ENCODE data around the gene SPTSSA.
"Not testable (repeated sequence)": the region's sequence is repeated elsewhere in the genome, so short reads cannot be mapped to it uniquely, and the experiment has no call there.

DNA sequence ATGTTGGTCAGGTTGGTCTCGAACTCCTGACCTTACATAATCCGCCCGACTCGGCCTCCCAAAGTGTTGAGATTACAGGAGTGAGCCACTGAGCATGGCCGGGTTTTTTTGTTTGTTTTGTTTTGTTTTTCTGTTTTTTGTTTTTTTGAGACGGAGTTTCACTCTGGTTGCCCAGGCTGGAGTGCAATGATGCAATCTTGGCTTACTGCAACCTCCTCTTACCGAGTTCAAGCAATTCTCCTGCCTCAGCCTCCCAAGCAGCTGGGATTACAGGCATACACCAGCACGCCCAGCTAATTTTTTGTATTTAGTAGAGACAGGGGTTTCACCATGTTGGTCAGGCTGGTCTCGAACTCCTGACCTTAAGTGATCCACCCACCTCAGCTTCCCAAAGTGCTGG is 42.0 kb upstream of the SPTSSA start:
- TF ChIP-seq, protein P1, sequence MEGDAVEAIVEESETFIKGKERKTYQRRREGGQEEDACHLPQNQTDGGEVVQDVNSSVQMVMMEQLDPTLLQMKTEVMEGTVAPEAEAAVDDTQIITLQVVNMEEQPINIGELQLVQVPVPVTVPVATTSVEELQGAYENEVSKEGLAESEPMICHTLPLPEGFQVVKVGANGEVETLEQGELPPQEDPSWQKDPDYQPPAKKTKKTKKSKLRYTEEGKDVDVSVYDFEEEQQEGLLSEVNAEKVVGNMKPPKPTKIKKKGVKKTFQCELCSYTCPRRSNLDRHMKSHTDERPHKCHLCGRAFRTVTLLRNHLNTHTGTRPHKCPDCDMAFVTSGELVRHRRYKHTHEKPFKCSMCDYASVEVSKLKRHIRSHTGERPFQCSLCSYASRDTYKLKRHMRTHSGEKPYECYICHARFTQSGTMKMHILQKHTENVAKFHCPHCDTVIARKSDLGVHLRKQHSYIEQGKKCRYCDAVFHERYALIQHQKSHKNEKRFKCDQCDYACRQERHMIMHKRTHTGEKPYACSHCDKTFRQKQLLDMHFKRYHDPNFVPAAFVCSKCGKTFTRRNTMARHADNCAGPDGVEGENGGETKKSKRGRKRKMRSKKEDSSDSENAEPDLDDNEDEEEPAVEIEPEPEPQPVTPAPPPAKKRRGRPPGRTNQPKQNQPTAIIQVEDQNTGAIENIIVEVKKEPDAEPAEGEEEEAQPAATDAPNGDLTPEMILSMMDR (IDR thresholded peaks at IDR 0.05), result not testable (repeated sequence)
- TF ChIP-seq POLR2AphosphoS5, EP300 (IDR thresholded peaks at IDR 0.05): not testable (repeated sequence)

Data from sigmoid colon (tissue), 4 donors.